ENCODE results near the gene SBK1.
"Not testable (repeated sequence)": the region's sequence is repeated elsewhere in the genome, so short reads cannot be mapped to it uniquely, and the experiment has no call there.

DNA sequence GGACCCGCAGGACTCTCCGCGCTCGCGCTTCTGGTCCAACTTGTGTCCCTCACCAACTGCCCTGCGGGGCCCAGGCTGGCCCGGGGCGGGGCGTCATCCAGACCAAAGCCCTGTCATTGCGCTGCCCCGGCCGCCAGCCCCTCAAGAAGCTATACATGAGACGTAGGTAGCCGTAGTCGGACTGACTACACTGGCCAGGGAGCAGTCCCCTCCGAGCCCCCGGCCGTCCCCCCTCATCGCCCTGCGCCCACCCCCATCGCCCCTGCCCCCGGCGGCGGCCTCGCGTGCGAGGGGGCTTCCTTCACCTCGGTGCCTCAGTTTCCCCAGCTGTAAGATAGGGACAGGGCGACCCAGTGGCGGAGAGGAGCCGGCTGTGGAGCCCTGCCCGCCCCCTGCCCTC is 75.6 kb downstream of the SBK1 start:
- TF ChIP-seq, protein P1, sequence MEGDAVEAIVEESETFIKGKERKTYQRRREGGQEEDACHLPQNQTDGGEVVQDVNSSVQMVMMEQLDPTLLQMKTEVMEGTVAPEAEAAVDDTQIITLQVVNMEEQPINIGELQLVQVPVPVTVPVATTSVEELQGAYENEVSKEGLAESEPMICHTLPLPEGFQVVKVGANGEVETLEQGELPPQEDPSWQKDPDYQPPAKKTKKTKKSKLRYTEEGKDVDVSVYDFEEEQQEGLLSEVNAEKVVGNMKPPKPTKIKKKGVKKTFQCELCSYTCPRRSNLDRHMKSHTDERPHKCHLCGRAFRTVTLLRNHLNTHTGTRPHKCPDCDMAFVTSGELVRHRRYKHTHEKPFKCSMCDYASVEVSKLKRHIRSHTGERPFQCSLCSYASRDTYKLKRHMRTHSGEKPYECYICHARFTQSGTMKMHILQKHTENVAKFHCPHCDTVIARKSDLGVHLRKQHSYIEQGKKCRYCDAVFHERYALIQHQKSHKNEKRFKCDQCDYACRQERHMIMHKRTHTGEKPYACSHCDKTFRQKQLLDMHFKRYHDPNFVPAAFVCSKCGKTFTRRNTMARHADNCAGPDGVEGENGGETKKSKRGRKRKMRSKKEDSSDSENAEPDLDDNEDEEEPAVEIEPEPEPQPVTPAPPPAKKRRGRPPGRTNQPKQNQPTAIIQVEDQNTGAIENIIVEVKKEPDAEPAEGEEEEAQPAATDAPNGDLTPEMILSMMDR (IDR thresholded peaks at IDR 0.05), result not testable (repeated sequence)
- not testable (repeated sequence) for TF ChIP-seq POLR2A (IDR thresholded peaks at IDR 0.05)
